ENCODE measurements around the gene CFAP47. TPM values are rescaled to one million over a fixed set of nuclear protein-coding genes. Genes with fewer than 3 reads are reported as not detected.
"Not testable (repeated sequence)": the region's sequence is repeated elsewhere in the genome, so short reads cannot be mapped to it uniquely, and the experiment has no call there.

CFAP47 gene
- total and polyA plus RNA-seq, 7 donors = 0.20 TPM; not detected in 6

DNA sequence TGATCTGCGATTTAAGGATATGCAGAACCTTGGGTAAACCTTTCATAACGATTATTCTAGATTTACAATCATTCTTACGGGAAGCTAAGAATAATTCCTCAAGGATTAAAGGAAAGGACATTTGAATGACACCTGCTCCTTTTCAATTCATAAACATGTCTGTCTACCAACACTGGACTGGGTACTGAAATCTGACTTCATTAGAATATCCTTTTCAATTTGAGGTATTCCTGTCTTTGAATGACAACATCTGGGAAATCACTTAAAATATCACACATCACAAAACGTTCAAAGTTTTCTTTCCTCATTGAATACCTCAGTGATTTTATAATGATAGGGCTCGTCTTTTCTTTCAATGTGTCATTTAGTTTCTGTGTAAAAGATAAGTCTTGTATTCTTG lies 87.7 kb downstream of the CFAP47 start:
- Histone ChIP-seq H3K9me3 (peaks cover 2% of the 10 kb centered on the region), H3K27ac (no peak overlapping the region), H3K36me3 (ENCODE audit: insufficient read depth in 1 of 2, low read depth in 1 of 2) (no peaks in the 10 kb centered on the region), H3K27me3 (ENCODE audit: insufficient read depth in 3 of 3, low read length in 2 of 3) (peaks cover 0 to 3% (median 0%) of the 10 kb centered on the region in 3 donors), H3K4me3 (no peak overlapping the region), H3K4me1 (no peaks in the 10 kb centered on the region)
- TF ChIP-seq, protein P1, sequence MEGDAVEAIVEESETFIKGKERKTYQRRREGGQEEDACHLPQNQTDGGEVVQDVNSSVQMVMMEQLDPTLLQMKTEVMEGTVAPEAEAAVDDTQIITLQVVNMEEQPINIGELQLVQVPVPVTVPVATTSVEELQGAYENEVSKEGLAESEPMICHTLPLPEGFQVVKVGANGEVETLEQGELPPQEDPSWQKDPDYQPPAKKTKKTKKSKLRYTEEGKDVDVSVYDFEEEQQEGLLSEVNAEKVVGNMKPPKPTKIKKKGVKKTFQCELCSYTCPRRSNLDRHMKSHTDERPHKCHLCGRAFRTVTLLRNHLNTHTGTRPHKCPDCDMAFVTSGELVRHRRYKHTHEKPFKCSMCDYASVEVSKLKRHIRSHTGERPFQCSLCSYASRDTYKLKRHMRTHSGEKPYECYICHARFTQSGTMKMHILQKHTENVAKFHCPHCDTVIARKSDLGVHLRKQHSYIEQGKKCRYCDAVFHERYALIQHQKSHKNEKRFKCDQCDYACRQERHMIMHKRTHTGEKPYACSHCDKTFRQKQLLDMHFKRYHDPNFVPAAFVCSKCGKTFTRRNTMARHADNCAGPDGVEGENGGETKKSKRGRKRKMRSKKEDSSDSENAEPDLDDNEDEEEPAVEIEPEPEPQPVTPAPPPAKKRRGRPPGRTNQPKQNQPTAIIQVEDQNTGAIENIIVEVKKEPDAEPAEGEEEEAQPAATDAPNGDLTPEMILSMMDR (IDR thresholded peaks at IDR 0.05) = no peak
- 40 to 59% (median 55%) methylated on average over 5 of the region's 5 CpGs for WGBS, 3 donors
- DNase-seq (no peak), ATAC-seq (no peak)
- intact Hi-C loops (cut with DNase I) = no loop called here

DNA sequence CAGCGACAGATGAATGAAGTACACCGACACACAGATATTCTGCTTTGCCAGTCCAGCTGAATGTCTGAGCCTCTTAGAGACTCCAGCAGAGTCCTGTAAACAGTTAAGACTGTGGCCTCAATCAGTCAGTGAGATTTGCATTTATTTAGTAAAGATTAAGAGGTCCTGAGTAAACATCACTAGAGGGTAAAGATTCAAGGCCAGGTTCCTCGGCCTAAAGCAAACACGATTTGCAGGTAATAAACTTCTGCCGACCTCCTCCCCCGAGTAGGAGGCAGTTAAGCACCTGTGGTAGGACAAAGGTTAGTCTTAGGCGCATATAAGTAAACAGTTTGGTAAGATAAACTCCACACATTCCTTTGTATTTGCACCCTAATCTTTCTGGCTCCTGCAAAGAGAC lies 99.6 kb downstream of the CFAP47 start:
- WGBS, 3 donors = 32 to 46% (median 37%) methylated on average over 7 of the region's 7 CpGs
- Histone ChIP-seq H3K9me3 (no peaks in the 10 kb centered on the region), H3K36me3 (ENCODE audit: insufficient read depth in 1 of 2, low read depth in 1 of 2) (no peaks in the 10 kb centered on the region), H3K4me3 (no peak overlapping the region), H3K27ac (no peak overlapping the region), H3K4me1 (no peaks in the 10 kb centered on the region), H3K27me3 (ENCODE audit: insufficient read depth in 3 of 3, low read length in 2 of 3) (no peaks in the 10 kb centered on the region)
- TF ChIP-seq, protein P1 (IDR thresholded peaks at IDR 0.05) = no peak
- ATAC-seq = no peak
- intact Hi-C loops (cut with DNase I) = no loop called here
- no peak for DNase-seq

DNA sequence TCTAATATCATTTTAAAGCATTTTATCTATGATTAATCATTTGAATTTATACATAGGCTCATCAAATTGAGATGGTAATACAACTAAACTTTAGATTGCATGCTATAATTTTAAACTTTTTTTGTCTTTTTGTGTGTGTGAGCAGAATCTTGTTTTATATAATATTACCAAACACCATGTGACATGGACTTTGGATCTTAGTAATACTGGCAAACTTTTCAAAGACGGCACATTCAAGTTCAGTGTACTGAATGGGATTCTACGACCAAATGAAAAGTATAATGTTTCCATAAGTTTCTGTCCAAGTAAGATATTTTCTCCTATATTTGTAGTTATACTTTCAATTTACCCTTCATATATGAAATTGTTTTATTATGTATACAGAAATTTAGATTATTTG lies 116.0 kb downstream of the CFAP47 start:
- Histone ChIP-seq H3K4me3 (no peak overlapping the region), H3K36me3 (ENCODE audit: insufficient read depth in 1 of 2, low read depth in 1 of 2) (no peaks in the 10 kb centered on the region), H3K4me1 (no peaks in the 10 kb centered on the region), H3K9me3 (no peaks in the 10 kb centered on the region), H3K27ac (no peak overlapping the region), H3K27me3 (ENCODE audit: insufficient read depth in 3 of 3, low read length in 2 of 3) (peaks cover 0 to 7% (median 0%) of the 10 kb centered on the region in 3 donors)
- TF ChIP-seq, protein P1 (IDR thresholded peaks at IDR 0.05) = no peak
- no peak for DNase-seq
- intact Hi-C loops (cut with DNase I) = no loop called here
- WGBS, 3 donors = 75 to 84% (median 78%) methylated on average over 2 of the region's 2 CpGs
- ATAC-seq = no peak

DNA sequence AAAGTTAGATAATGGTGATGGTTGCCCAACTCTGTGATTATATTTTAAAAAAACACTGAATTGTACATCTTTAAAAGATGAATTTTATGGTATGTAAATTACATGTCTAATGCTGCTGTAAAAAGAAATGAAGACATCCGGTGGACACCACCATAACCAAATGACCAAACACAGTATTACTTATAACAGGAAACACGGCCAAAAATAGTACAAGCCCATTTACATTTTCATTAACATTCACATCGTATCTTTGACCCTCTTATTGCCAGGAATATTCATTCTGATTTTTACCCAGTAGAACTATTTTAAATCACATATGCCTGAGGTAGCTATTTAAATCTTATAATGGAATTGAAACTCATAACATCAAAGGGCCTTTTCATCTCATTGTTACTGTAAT lies 143.2 kb downstream of the CFAP47 start:
- no peaks in the 10 kb centered on the region for H3K36me3 ChIP-seq (ENCODE audit: insufficient read depth in 1 of 2, low read depth in 1 of 2)
- TF ChIP-seq, protein P1 (IDR thresholded peaks at IDR 0.05) = no peak
- H3K27ac ChIP-seq = no peak overlapping the region
- WGBS, 3 donors = 75 to 81% (median 78%) methylated on average over 3 of the region's 3 CpGs
- H3K4me3 ChIP-seq = no peak overlapping the region
- no peaks in the 10 kb centered on the region for H3K9me3 ChIP-seq
- ATAC-seq (no peak), DNase-seq (no peak)
- H3K27me3 ChIP-seq (ENCODE audit: insufficient read depth in 3 of 3, low read length in 2 of 3) = no peaks in the 10 kb centered on the region
- no peaks in the 10 kb centered on the region for H3K4me1 ChIP-seq
- intact Hi-C loops (cut with DNase I) = no loop called here

DNA sequence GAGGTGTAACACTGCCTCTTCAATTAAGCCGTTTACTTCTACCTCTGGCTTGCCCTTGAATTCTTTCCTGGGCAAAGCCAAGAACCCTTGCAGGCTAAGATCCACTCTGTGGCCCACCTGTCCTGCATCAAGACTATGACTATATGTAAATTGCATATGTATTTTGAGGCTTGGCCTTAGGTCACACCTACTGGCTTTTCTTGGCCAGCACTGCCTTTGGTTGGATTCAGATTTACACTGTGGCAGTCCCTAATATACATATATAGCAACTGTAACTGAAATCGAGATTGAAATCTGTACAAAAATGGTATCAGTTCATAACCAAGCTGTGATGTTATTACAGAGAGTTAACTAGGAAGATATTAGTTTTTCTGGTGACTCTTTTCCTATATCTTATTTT lies 151.5 kb downstream of the CFAP47 start:
- Histone ChIP-seq H3K9me3 (no peaks in the 10 kb centered on the region), H3K27ac (no peak overlapping the region), H3K36me3 (ENCODE audit: insufficient read depth in 1 of 2, low read depth in 1 of 2) (no peaks in the 10 kb centered on the region), H3K27me3 (ENCODE audit: insufficient read depth in 3 of 3, low read length in 2 of 3) (no peaks in the 10 kb centered on the region), H3K4me3 (no peak overlapping the region), H3K4me1 (no peaks in the 10 kb centered on the region)
- intact Hi-C loops (cut with DNase I) = no loop called here
- DNase-seq = no peak
- no peak for ATAC-seq
- WGBS, 3 donors = 55 to 78% (median 74%) methylated on average over 2 of the region's 2 CpGs
- TF ChIP-seq, protein P1 (IDR thresholded peaks at IDR 0.05) = no peak

DNA sequence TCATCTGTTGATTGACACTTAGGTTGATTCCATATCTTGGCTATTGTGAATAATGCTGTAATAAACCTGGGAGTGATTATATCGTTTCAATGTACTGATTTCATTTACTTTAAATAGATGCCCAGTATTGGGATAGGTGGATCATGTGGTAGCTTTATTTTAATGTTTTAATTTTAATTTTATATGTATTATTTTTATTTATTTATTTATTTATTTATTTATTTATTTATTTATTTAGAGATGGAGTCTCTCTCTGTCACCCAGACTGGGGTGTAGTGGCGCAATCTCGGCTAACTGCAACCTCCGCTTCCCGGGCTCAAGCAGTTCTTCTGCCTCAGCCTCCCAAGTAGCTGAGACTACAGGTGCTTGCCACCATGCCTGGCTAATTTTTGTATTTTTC lies 155.5 kb downstream of the CFAP47 start:
- H3K27ac ChIP-seq; H3K4me1 ChIP-seq; H3K36me3 ChIP-seq (ENCODE audit: insufficient read depth in 1 of 2, low read depth in 1 of 2); H3K4me3 ChIP-seq; H3K9me3 ChIP-seq; intact Hi-C loops (cut with DNase I); DNase-seq; ATAC-seq; H3K27me3 ChIP-seq (ENCODE audit: insufficient read depth in 3 of 3, low read length in 2 of 3): not testable (repeated sequence)
- 92 to 99% (median 98%) methylated on average over 5 of the region's 5 CpGs for WGBS, 3 donors
